HUDEP-2 (cell line): ENCODE results near the gene PQBP1.
A peak's percentile ranks its signal among the peaks of the same experiment; 100 is the strongest.

Experiments used
- DNase-seq, 76 experiments: peaks; one replicate each; lab custom pipeline; 2025; ENCODE audit not compliant: unreplicated experiment in 76 of 76; lab: John Stamatoyannopoulos, UW

The PQBP1 gene

GRCh38 chrX:48919947-48920717, 22.4 kb downstream of the PQBP1 start:
- peak in 23 of 76 experiments; percentile 0 to 46 (median 14) for DNase-seq

DNA sequence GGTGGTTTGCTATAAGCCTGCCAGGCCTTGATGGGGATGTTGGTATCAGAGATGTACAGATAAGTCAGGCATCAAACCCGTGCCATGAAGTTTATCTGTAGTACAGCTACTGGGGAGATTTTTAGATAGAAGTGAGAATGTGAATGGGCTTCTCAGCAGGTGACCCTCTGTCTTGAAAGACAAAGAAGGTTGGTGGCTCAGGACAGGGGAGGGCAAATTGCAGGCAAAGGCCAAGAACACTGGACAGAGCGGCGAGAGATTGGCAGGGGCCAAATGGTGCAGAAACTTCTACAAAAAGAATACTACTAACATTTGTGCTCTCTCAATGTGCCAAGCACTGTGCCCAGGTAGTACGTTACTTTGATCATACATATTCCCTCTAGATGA, 23.0 kb downstream of the PQBP1 start:
- DNase-seq = peak in 3 of 76 experiments; percentile 3 to 46 (median 18)

- DNase-seq = no peak
Observed at GRCh38 chrX:48923771-48924170, 26.0 kb downstream of the PQBP1 start.

DNA sequence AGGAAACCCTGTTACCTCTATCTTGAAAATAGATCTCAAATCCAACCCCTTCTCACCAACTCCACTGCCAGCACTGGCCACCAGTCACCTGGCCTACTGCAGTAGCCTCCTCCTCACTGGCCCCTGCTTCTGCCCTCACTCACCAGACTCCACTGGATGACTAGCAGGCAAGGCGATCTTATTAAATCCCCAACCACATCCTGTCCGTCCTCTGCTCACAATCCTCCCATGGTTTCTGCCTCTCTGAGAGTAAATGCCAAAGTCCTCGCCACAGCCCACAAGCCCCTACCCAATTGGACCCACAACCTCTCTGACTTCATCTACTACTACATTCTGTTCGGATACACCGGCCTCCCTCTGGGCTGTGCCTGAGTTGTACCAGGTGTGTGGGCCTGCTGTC, 26.5 kb downstream of the PQBP1 start:
- no peak for DNase-seq

GRCh38 chrX:48927123-48927522, 29.4 kb downstream of the PQBP1 start:
- DNase-seq = no peak

DNA sequence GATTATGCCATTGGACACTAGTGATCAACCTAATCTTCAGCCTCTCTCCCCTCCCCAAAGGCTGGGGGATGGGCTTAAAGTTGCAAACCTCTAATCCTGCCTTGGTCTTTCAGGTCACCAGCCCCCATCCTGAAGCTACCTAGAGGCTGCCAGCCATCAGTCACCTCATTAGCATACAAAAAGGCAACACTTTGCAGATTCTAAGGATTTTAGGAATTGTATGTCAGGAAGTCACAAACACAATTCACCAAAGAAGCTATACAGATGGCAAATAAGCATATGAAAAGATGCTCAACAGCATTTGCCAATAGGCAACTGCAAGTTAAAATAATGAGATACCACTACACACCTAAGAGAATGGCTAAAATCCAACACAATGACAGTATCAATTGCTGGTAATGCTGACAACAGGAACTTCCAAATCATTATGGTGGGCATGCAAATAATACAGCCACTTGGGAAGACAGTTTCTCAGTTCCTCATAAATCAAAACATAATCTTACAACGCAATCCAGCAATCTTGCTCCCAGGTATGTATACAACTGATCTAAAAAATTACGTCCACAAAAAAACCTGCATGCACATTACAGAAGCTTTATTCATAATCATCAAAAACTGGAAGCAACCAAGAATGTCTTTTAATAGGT, 30.1 kb downstream of the PQBP1 start:
- DNase-seq = no peak

GRCh38 chrX:48933757-48934156, 36.0 kb downstream of the PQBP1 start:
- no peak for DNase-seq

DNA sequence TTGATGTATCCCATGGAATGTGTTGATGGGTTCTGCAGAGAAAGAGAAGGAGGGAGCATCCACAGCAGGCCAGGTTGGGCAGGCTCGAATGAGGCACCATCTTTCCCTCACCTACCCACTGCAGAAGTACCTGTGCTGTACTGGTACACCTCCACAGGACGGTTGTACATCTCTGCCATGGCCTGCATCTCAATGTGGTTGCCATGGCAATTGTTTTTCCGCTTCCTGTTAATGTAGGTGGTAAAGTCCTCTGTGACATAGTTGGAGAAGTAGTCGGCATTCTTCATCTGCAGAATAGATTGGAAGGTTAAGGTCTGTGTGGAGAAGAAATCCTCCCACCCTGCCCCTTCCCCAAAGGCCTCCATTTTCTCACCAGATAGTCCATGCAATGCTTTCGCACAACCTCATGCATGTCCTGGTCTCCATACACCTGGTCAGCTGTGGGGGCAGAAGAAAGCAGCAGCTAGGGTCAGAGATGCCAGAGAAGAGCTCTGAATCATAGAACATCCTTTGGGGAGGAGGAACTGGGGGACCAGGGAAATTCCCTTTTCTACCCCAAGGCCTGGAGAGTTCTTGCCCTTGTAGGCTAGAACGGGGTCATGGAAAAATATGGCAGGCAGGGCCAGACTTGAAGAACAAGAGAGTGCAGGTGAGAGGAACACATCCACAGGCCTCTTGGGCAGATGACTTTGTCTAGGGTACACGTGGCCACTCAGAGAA, 37.0 kb downstream of the PQBP1 start:
- no peak for DNase-seq

DNA sequence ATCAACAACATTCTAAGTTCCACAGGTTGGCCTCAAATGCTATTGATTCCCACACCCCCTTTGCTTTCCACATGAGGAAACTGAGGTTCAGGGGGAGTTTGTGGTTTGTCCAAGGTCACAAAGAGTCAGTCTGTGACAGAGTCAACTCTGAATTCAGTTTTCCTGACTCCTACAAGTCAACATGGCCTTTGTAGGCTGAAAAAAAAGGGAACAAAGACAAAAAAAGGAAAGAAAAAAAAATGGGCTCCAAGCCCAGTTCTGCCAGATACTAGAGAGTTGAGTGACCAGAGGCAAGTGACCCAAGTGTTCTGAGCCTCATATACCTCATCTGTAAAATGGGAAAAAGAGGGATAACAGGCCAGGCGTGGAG, 37.6 kb downstream of the PQBP1 start:
- no peak for DNase-seq

DNA sequence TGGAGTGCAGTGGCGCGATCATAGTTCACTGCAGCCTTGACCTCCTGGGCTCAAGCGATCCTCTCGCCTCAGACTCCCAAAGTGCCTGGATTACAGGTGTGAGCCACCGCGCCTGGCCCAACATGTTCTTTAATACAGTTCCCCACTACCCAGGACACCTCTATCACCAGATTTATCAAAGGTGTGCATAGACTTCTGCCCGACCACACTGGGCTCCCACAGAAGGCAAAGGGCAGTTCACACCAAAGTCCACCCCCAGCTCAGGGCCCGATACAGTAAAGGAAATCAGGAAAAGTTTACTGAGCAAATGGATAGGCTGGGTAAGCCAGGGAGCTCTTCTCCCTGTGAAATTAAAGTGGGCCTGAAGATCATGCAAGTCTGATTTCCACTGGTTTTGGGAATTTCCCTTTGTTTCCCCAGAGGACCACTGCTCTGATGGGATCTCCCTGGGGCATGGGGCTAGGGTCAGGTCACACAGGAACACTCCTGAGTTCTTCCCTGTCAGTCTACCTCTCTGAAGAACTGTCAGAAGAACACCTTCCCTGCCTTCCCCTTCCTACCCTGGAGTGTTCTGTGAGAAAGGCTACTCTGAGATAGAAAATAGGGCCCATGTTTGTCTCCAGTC, 38.8 kb downstream of the PQBP1 start:
- DNase-seq = no peak

- DNase-seq = peak in 41 of 76 experiments; percentile 0 to 73 (median 20)
Observed at GRCh38 chrX:48937054-48937907, 39.6 kb downstream of the PQBP1 start.

DNA sequence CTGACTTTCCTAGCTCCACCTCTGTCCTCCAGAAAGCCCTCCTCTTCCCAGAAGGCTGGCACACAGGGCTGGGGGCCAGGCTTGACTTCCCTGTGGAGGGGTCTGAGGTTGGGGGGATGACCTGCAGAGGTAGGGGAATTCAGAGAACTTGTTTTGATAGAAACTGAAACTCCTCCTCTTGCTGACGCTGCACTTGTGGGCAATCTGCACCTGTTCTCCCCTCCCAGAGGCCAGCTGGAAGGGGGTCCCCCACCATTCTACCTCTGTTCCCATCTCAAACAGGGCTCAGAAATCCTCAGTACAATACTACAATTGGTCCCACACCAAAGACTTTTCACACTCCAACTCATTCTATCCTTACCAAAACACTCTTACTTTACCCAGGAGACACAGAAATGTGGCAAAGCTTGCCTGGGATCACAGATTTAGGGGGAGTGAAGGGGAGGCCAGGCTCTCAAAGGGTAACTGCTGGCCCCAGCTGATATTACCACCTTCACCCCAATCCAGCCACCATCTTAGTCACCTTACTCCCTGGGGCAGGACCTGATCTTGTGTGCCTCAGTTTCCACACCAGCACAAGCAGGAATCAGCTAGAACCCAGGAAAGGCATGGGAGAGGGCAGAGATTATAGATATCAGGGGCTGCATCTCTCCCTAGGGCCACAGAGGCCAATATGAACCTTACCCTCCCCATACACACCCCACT, 41.1 kb downstream of the PQBP1 start:
- DNase-seq = no peak

- DNase-seq = no peak
Observed at GRCh38 chrX:48939524-48940228, 41.9 kb downstream of the PQBP1 start.

- peak in 49 of 76 experiments; percentile 2 to 69 (median 25) for DNase-seq
Observed at GRCh38 chrX:48940404-48940955, 42.8 kb downstream of the PQBP1 start.

DNA sequence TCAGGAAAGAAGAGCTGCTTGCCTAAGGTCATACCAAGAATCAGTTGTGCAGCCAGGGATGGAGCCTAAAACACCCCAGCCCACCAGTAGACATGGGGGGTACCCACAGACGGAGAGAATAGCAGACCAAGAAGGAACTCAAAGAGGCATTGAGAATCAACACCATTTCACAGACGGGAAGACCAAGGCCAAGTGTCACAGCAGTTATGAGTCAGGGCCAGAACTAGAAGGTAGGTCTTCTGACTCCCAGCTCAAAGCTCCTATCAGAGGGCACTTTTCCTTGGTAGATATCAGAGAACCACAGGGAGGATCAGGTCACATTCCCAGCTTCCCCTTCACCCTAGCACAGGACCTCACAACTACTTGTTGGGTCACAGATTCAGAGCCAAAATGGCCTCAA, 45.2 kb downstream of the PQBP1 start:
- no peak for DNase-seq

DNA sequence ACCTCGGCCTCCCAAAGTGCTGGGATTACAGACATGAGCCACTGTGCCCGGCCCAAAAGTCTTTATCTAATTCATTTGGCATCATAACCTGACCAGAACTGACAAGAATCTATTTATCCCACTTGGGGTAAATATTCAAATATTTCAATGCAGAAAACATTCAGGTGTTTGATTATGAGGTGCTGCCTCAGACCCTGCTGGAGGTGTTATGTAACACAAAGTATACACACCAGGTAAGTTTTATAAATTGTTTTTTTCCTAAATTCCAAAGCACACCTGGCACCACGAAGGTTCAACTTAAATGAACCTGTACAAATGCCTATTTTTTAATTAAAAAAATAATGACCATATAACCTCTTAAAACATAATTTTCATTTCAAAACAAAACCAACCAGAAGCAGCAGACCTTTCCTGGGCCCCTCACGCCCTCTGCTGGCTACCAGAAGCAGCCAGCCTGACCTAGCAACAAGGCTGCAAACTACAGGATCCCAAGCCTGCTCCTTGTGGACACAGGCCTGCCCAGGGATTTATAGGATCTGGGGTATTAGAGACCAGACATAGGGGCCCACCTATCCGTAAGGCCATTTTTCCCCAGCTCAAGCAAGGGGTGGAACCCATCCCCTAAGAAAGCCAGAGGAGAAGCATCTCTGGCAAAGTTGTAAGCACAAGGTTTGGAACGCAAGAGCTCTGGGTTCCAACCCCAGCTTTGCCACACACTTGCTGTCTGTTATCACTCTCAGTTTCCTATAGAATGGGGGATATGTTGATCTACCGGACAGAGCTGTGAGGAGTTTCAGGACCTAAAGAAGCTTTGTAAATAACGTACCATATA, 48.0 kb downstream of the PQBP1 start:
- DNase-seq = peak in 33 of 76 experiments; percentile 0 to 33 (median 9)

GRCh38 chrX:48948589-48948988, 50.9 kb downstream of the PQBP1 start:
- no peak for DNase-seq
